ENCODE measurements around the gene FUBP1.

DNA sequence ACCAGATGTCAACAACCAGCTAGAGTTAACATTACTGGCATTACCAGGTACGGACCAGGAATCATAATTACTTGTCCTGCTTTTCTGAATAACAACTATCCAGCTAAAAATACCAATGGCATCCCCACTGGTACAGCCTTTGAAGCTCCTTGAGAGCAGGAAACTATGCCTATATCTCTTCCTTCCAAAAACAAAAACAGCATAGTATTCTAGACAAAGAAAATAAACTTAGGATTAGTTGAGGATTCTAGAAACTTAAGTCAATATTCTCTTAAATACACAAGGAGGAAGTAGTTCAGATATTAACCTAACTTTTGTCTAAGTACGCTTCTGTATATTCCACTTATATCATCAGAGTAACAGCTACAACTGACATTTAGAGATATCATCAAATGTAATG, 3.0 kb downstream of the FUBP1 start:
- no peak for TF ChIP-seq ZNF274 (IDR thresholded peaks at IDR 0.05; ENCODE audit: low read depth, low read length)
- no peak for TF ChIP-seq YY1 (IDR thresholded peaks at IDR 0.05; ENCODE audit: insufficient read depth, insufficient read length)

All from NT2/D1 (cell line).